Measurements from ENCODE around the gene PWWP2B.

The PWWP2B gene

GRCh38 chr10:132399117-132400035 lies 2.4 kb downstream of the PWWP2B start:
- H3K4me1 ChIP-seq (ENCODE audit: control insufficient read depth in 5 of 5, insufficient read depth in 5 of 5, low read length in 5 of 5), result peaks cover 4 to 72% (median 61%) of the 10 kb centered on the region in 5 donors
- H3K9me3 ChIP-seq (ENCODE audit: control insufficient read depth in 5 of 5, low read length in 5 of 5), result no peaks in the 10 kb centered on the region
- no peaks in the 10 kb centered on the region for H3K36me3 ChIP-seq (ENCODE audit: control insufficient read depth in 5 of 5, insufficient read depth in 5 of 5, low read length in 5 of 5)
- no peaks in the 10 kb centered on the region for H3K27me3 ChIP-seq (ENCODE audit: control insufficient read depth in 5 of 5, insufficient read depth in 4 of 5, low read length in 5 of 5)
- H3K27ac ChIP-seq (ENCODE audit: low read depth, low read length), result peak overlapping the region; percentile 37
- no peak overlapping the region for H3K4me3 ChIP-seq (ENCODE audit: low read depth in 1 of 5, low read length in 5 of 5)
- peak overlapping the region in 2 of 5 donors; percentile 48 to 72 for H3K9ac ChIP-seq (ENCODE audit: low read length in 5 of 5)

GRCh38 chr10:132400041-132400546 lies 3.1 kb downstream of the PWWP2B start:
- peak overlapping the region; percentile 37 for H3K27ac ChIP-seq (ENCODE audit: low read depth, low read length)
- H3K4me1 ChIP-seq (ENCODE audit: control insufficient read depth in 5 of 5, insufficient read depth in 5 of 5, low read length in 5 of 5), result peaks cover 4 to 65% (median 54%) of the 10 kb centered on the region in 5 donors
- H3K9me3 ChIP-seq (ENCODE audit: control insufficient read depth in 5 of 5, low read length in 5 of 5), result no peaks in the 10 kb centered on the region
- H3K36me3 ChIP-seq (ENCODE audit: control insufficient read depth in 5 of 5, insufficient read depth in 5 of 5, low read length in 5 of 5), result peaks cover 0 to 4% (median 3%) of the 10 kb centered on the region in 5 donors
- H3K4me3 ChIP-seq (ENCODE audit: low read depth in 1 of 5, low read length in 5 of 5), result no peak overlapping the region
- no peaks in the 10 kb centered on the region for H3K27me3 ChIP-seq (ENCODE audit: control insufficient read depth in 5 of 5, insufficient read depth in 4 of 5, low read length in 5 of 5)
- H3K9ac ChIP-seq (ENCODE audit: low read length in 5 of 5), result peak overlapping the region in 4 of 5 donors; percentile 31 to 72 (median 52)

GRCh38 chr10:132400547-132401151 lies 3.6 kb downstream of the PWWP2B start:
- Histone ChIP-seq H3K27ac (ENCODE audit: low read depth, low read length) (peak overlapping the region; percentile 37), H3K9ac (ENCODE audit: low read length in 5 of 5) (peak overlapping the region in 4 of 5 donors; percentile 31 to 72 (median 52)), H3K4me1 (ENCODE audit: control insufficient read depth in 5 of 5, insufficient read depth in 5 of 5, low read length in 5 of 5) (peaks cover 4 to 59% (median 48%) of the 10 kb centered on the region in 5 donors)

DNA sequence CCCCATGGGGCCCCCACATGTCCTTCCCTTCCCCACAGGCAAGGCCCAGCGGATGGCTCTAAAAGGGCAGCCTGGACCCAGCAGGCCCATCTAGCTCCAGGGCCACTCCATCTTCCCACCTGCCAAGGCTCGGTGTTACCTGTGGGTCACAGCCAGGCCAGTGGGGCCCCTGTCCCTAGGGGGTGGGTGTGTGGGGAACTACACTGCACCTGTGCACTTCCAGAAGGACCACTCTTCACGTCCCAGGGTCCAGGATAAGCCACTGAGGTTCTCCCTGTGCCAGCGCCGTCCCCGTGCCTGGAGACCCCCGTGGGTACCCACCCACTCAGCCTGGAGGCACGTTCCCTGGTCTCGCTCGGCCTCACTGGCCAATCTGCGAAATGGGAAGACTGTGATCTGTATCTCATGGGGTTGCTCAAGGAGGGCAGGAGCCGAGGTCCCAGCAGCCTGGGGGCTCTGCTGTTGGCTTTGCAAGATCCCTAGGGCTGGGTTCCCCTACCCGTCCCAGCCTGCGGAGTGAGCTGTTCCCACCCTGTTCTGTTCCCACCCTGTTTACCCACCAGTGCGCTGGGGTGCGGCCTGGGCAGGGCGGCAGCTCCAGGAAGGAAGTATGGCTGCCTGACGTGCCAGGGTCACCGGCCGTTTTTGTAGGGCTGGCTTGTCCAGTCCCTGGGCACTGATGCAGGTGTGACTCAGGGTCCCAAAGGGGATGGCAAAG lies 4.6 kb downstream of the PWWP2B start:
- Histone ChIP-seq H3K27me3 (ENCODE audit: control insufficient read depth in 5 of 5, insufficient read depth in 4 of 5, low read length in 5 of 5) (no peaks in the 10 kb centered on the region), H3K9me3 (ENCODE audit: control insufficient read depth in 5 of 5, low read length in 5 of 5) (no peaks in the 10 kb centered on the region), H3K36me3 (ENCODE audit: control insufficient read depth in 5 of 5, insufficient read depth in 5 of 5, low read length in 5 of 5) (peaks cover 0 to 19% (median 18%) of the 10 kb centered on the region in 5 donors), H3K27ac (ENCODE audit: low read depth, low read length) (no peak overlapping the region), H3K4me3 (ENCODE audit: low read depth in 1 of 5, low read length in 5 of 5) (no peak overlapping the region), H3K4me1 (ENCODE audit: control insufficient read depth in 5 of 5, insufficient read depth in 5 of 5, low read length in 5 of 5) (peaks cover 4 to 54% (median 45%) of the 10 kb centered on the region in 5 donors), H3K9ac (ENCODE audit: low read length in 5 of 5) (peak overlapping the region in 2 of 5 donors; percentile 43 to 72)

More at GRCh38 chr10:132400547-132401151, 3.6 kb downstream of the PWWP2B start:
- H3K4me3 ChIP-seq (ENCODE audit: low read depth in 1 of 5, low read length in 5 of 5), result no peak overlapping the region
- no peaks in the 10 kb centered on the region for H3K9me3 ChIP-seq (ENCODE audit: control insufficient read depth in 5 of 5, low read length in 5 of 5)
- H3K36me3 ChIP-seq (ENCODE audit: control insufficient read depth in 5 of 5, insufficient read depth in 5 of 5, low read length in 5 of 5), result peaks cover 0 to 10% (median 9%) of the 10 kb centered on the region in 5 donors
- no peaks in the 10 kb centered on the region for H3K27me3 ChIP-seq (ENCODE audit: control insufficient read depth in 5 of 5, insufficient read depth in 4 of 5, low read length in 5 of 5)

DNA sequence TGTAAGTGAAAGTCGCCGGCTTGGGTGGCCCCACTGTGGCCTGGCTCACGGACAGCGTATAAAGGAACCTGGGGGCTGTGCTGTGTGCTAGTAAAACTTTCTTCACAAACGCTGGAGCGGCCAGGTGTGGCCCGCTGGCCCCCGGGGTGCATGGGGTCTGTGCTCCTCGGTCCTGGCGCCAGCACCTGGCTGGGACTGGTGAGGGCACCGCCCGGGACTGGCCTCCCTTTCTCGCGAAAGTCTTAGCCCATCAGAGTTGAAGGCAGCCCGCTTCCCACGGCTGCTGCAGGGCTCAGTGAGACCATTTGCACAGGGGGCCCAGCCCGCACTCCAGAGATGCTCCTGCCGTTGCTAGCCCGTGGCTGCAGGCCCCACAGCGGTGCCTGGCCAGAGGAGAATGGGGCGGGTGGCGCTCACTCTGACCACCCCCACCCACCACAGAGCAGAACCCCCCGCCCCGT lies 5.8 kb downstream of the PWWP2B start:
- Histone ChIP-seq H3K4me1 (ENCODE audit: control insufficient read depth in 5 of 5, insufficient read depth in 5 of 5, low read length in 5 of 5) (peaks cover 6 to 62% (median 52%) of the 10 kb centered on the region in 5 donors), H3K4me3 (ENCODE audit: low read depth in 1 of 5, low read length in 5 of 5) (no peak overlapping the region), H3K27ac (ENCODE audit: low read depth, low read length) (no peak overlapping the region), H3K9me3 (ENCODE audit: control insufficient read depth in 5 of 5, low read length in 5 of 5) (no peaks in the 10 kb centered on the region), H3K36me3 (ENCODE audit: control insufficient read depth in 5 of 5, insufficient read depth in 5 of 5, low read length in 5 of 5) (peaks cover 0 to 23% (median 20%) of the 10 kb centered on the region in 5 donors), H3K9ac (ENCODE audit: low read length in 5 of 5) (no peak overlapping the region), H3K27me3 (ENCODE audit: control insufficient read depth in 5 of 5, insufficient read depth in 4 of 5, low read length in 5 of 5) (no peaks in the 10 kb centered on the region)

- no peak overlapping the region for H3K9ac ChIP-seq (ENCODE audit: low read length in 5 of 5)
- H3K9me3 ChIP-seq (ENCODE audit: control insufficient read depth in 5 of 5, low read length in 5 of 5), result no peaks in the 10 kb centered on the region
- H3K27me3 ChIP-seq (ENCODE audit: control insufficient read depth in 5 of 5, insufficient read depth in 4 of 5, low read length in 5 of 5), result no peaks in the 10 kb centered on the region
- peaks cover 1 to 62% (median 52%) of the 10 kb centered on the region in 5 donors for H3K4me1 ChIP-seq (ENCODE audit: control insufficient read depth in 5 of 5, insufficient read depth in 5 of 5, low read length in 5 of 5)
- H3K4me3 ChIP-seq (ENCODE audit: low read depth in 1 of 5, low read length in 5 of 5), result no peak overlapping the region
- H3K36me3 ChIP-seq (ENCODE audit: control insufficient read depth in 5 of 5, insufficient read depth in 5 of 5, low read length in 5 of 5), result peaks cover 0 to 23% (median 20%) of the 10 kb centered on the region in 5 donors
- H3K27ac ChIP-seq (ENCODE audit: low read depth, low read length), result no peak overlapping the region
Measured at GRCh38 chr10:132403511-132404168, 6.6 kb downstream of the PWWP2B start.

DNA sequence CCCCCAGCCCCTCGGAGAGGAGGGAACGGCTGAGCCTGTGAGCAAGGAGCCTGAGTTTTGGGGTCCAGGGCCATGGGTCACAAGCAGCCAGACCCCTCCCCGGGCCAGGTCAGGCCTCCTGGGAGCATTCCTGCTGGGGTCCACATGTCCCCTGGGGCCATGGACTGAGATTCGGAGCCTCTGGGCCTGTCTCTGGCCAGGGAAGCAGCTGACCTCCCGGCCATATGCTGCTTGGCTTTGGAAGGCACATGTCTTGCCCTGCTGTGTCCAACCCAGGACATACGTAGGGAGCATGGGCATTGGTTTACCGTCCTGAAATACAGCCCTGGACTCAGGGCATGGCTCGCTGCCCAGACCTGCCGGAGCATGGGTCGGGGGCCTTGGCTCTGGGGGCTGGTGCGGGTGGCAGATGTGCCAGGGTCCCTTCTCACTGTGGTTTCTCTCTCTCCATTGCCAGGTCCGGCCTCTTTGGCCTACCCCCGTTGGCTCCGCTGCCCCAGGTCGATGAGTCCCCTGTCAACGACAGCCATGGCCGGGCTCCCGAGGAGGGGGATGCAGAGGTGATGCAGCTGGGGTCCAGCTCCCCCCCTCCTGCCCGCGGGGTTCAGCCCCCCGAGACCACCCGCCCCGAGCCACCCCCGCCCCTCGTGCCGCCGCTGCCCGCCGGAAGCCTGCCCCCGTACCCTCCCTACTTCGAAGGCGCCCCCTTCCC lies 7.3 kb downstream of the PWWP2B start:
- H3K9me3 ChIP-seq (ENCODE audit: control insufficient read depth in 5 of 5, low read length in 5 of 5), result no peaks in the 10 kb centered on the region
- no peak overlapping the region for H3K27ac ChIP-seq (ENCODE audit: low read depth, low read length)
- peaks cover 0 to 23% (median 22%) of the 10 kb centered on the region in 5 donors for H3K36me3 ChIP-seq (ENCODE audit: control insufficient read depth in 5 of 5, insufficient read depth in 5 of 5, low read length in 5 of 5)
- H3K4me1 ChIP-seq (ENCODE audit: control insufficient read depth in 5 of 5, insufficient read depth in 5 of 5, low read length in 5 of 5), result peaks cover 1 to 62% (median 51%) of the 10 kb centered on the region in 5 donors
- H3K9ac ChIP-seq (ENCODE audit: low read length in 5 of 5), result no peak overlapping the region
- H3K4me3 ChIP-seq (ENCODE audit: low read depth in 1 of 5, low read length in 5 of 5), result no peak overlapping the region
- no peaks in the 10 kb centered on the region for H3K27me3 ChIP-seq (ENCODE audit: control insufficient read depth in 5 of 5, insufficient read depth in 4 of 5, low read length in 5 of 5)

GRCh38 chr10:132404911-132405462 lies 8.0 kb downstream of the PWWP2B start:
- Histone ChIP-seq H3K27ac (ENCODE audit: low read depth, low read length) (no peak overlapping the region), H3K9me3 (ENCODE audit: control insufficient read depth in 5 of 5, low read length in 5 of 5) (no peaks in the 10 kb centered on the region), H3K36me3 (ENCODE audit: control insufficient read depth in 5 of 5, insufficient read depth in 5 of 5, low read length in 5 of 5) (peaks cover 0 to 23% (median 22%) of the 10 kb centered on the region in 5 donors), H3K9ac (ENCODE audit: low read length in 5 of 5) (no peak overlapping the region), H3K27me3 (ENCODE audit: control insufficient read depth in 5 of 5, insufficient read depth in 4 of 5, low read length in 5 of 5) (no peaks in the 10 kb centered on the region), H3K4me1 (ENCODE audit: control insufficient read depth in 5 of 5, insufficient read depth in 5 of 5, low read length in 5 of 5) (peaks cover 1 to 55% (median 48%) of the 10 kb centered on the region in 5 donors), H3K4me3 (ENCODE audit: low read depth in 1 of 5, low read length in 5 of 5) (no peak overlapping the region)
